GM23338 (cell line): Measurements from ENCODE around the gene YIPF1.

Experiments used
- CREB1 ChIP-seq: fragments of 250-450 bp; sonication (Bioruptor Pico); IDR thresholded peaks from 2 replicates; pipeline ENCODE4 v1.5.0; 2020; ENCODE audit warnings: low read depth, mild to moderate bottlenecking, moderate library complexity
- EZH2 ChIP-seq: fragments of 200-600 bp; sonication (generic); IDR thresholded peaks from one replicate; pipeline ENCODE4 v1.8.0; 2017; ENCODE audit warnings: antibody characterized with exemption, mild to moderate bottlenecking, low read depth; ENCODE audit not compliant: unreplicated experiment
- EZH2phosphoT487 ChIP-seq: fragments of 200-600 bp; sonication (generic); IDR thresholded peaks from one replicate; pipeline ENCODE4 v1.8.1; 2018; ENCODE audit warnings: antibody characterized with exemption; ENCODE audit not compliant: unreplicated experiment
- JUNB ChIP-seq: IDR thresholded peaks from one replicate; pipeline ENCODE4 v1.6.1; 2016; ENCODE audit warnings: antibody characterized with exemption; ENCODE audit not compliant: unreplicated experiment
- NANOG ChIP-seq: IDR thresholded peaks from 2 replicates; pipeline ENCODE4 v1.6.1; 2016; ENCODE audit warnings: antibody characterized with exemption, borderline replicate concordance
- POLR2AphosphoS5 ChIP-seq: IDR thresholded peaks from 2 replicates; pipeline ENCODE4 v1.6.1; 2016; ENCODE audit warnings: antibody characterized with exemption, low read depth
- ZNF331 ChIP-seq: fragments of 250-450 bp; sonication (Bioruptor Pico); IDR thresholded peaks from 2 replicates; pipeline ENCODE4 v1.5.0; 2020; ENCODE audit warnings: low read depth, mild to moderate bottlenecking, moderate library complexity
- TF ChIP-seq, protein P1 (sequence below), 2 experiments: fragments of 200-600 bp in 1 of 2; sonication (generic) in 1 of 2; conservative IDR thresholded peaks; 2 replicates each; pipeline versions ENCODE4 v1.5.1 to v1.6.1; 2016 to 2017; ENCODE audit warnings: antibody characterized with exemption in 2 of 2, low read depth in 2 of 2, mild to moderate bottlenecking in 2 of 2, moderate library complexity in 1 of 2
- TF ChIP-seq, protein P2 (sequence below): IDR thresholded peaks from one replicate; pipeline ENCODE4 v1.6.1; 2018; ENCODE audit warnings: antibody characterized with exemption; ENCODE audit not compliant: unreplicated experiment

DNA sequence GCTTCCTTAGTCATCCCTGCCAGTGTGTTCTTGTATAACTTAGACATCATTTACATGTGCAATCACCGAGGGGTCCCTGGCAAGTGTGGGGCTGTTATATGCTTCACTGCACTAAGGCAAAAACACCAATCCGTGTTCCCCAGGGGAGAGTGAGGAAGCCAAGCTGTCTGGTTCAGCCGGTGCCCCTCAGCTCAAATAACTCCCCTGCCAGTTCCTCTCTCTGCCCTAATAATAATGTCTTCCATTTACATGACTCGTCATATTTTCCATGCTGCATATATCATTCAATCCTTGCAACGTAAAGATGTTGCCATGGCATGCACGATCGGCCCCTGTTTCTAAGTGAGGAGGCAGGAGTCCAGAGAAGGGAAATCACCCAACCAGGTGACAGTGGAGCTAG, 27.1 kb downstream of the YIPF1 start:
- TF ChIP-seq, protein P1, sequence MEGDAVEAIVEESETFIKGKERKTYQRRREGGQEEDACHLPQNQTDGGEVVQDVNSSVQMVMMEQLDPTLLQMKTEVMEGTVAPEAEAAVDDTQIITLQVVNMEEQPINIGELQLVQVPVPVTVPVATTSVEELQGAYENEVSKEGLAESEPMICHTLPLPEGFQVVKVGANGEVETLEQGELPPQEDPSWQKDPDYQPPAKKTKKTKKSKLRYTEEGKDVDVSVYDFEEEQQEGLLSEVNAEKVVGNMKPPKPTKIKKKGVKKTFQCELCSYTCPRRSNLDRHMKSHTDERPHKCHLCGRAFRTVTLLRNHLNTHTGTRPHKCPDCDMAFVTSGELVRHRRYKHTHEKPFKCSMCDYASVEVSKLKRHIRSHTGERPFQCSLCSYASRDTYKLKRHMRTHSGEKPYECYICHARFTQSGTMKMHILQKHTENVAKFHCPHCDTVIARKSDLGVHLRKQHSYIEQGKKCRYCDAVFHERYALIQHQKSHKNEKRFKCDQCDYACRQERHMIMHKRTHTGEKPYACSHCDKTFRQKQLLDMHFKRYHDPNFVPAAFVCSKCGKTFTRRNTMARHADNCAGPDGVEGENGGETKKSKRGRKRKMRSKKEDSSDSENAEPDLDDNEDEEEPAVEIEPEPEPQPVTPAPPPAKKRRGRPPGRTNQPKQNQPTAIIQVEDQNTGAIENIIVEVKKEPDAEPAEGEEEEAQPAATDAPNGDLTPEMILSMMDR (conservative IDR thresholded peaks at IDR 0.05; ENCODE audit: low read depth in 2 of 2), result no peak
- TF ChIP-seq CREB1 (CRISPR knock-in tag) (no peak), NANOG (no peak), EZH2 (no peak), POLR2AphosphoS5 (no peak), JUNB (no peak), ZNF331 (no peak), EZH2phosphoT487 (no peak)
- TF ChIP-seq, protein P2, sequence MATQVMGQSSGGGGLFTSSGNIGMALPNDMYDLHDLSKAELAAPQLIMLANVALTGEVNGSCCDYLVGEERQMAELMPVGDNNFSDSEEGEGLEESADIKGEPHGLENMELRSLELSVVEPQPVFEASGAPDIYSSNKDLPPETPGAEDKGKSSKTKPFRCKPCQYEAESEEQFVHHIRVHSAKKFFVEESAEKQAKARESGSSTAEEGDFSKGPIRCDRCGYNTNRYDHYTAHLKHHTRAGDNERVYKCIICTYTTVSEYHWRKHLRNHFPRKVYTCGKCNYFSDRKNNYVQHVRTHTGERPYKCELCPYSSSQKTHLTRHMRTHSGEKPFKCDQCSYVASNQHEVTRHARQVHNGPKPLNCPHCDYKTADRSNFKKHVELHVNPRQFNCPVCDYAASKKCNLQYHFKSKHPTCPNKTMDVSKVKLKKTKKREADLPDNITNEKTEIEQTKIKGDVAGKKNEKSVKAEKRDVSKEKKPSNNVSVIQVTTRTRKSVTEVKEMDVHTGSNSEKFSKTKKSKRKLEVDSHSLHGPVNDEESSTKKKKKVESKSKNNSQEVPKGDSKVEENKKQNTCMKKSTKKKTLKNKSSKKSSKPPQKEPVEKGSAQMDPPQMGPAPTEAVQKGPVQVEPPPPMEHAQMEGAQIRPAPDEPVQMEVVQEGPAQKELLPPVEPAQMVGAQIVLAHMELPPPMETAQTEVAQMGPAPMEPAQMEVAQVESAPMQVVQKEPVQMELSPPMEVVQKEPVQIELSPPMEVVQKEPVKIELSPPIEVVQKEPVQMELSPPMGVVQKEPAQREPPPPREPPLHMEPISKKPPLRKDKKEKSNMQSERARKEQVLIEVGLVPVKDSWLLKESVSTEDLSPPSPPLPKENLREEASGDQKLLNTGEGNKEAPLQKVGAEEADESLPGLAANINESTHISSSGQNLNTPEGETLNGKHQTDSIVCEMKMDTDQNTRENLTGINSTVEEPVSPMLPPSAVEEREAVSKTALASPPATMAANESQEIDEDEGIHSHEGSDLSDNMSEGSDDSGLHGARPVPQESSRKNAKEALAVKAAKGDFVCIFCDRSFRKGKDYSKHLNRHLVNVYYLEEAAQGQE, result no peak
